ENCODE data around the gene RUSC2.
"Not testable (repeated sequence)": the region's sequence is repeated elsewhere in the genome, so short reads cannot be mapped to it uniquely, and the experiment has no call there.

Gene RUSC2

DNA sequence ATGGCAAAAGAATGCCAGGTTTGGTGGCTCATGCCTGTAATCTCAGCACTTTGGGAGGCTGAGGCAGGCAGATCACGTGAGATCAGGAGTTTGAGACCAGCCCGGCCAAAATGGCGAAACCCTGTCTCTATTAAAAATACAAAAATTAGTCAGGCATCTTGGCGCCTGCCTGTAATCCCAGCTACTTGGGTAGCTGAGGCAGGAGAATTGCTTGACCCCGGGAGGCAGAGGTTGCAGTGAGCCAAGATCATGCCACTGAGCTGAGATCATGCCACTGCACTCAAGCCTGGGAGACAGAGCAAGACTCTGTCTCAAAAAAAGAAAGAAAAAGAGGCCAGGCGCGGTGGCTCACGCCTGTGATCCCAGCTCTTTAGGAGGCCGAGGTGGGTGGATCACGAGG, 8.3 kb downstream of the RUSC2 start:
- DNase-seq = not testable (repeated sequence)

DNA sequence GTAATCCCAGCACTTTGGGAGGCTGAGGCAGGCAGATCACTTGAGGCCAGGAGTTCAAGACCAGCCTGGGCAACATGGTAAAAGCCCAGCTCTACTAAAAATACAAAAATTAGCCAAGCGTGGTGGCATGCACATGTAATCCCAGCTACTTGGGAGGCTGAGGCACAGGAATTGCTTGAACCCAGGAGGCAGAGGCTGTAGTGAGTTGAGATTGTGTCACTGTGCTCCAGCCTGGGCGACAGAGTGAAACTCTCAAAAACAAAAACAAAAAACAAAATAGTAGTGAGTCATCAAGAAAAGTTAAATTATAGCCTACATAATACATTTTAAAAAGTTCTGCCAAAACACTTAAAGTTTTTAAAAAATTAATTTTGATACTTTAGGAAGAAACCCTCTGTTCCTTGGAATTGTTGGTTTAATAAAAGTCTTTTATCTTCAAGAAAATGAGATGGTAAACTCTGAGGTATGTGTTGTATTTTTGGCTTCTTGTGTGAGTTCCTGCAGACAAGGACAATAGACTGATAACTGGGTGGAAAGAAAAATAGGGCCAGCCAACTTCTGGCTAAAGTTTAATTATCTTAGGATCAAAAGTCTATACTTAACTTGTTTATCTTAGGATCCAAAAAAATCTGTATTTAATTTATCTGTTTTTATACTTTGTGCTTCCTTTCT, 9.3 kb downstream of the RUSC2 start:
- DNase-seq = no peak

GRCh38 chr9:35499701-35500030, 9.8 kb downstream of the RUSC2 start:
- DNase-seq = no peak

GRCh38 chr9:35500130-35500748, 10.3 kb downstream of the RUSC2 start:
- DNase-seq = no peak

DNA sequence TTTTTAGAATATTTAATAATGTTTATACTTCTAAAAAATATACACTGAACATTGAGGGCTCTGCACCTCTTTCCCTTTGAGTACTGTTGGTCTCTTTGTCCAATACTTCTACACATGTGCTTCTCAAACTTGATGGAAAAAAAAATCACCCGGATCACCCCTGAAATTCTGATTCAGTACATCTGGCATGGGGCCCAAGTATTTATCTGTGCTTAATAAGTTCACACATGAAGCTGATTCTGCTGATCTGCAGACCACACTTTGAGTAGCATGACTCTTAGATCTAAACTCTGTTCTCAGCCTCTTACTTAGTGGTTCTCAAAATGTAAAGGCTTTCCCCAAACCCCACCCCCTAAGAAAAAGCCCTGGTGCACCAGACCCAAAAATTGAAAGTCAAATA, 12.0 kb downstream of the RUSC2 start:
- DNase-seq = no peak

GRCh38 chr9:35506359-35506758, 16.4 kb downstream of the RUSC2 start:
- no peak for DNase-seq

DNA sequence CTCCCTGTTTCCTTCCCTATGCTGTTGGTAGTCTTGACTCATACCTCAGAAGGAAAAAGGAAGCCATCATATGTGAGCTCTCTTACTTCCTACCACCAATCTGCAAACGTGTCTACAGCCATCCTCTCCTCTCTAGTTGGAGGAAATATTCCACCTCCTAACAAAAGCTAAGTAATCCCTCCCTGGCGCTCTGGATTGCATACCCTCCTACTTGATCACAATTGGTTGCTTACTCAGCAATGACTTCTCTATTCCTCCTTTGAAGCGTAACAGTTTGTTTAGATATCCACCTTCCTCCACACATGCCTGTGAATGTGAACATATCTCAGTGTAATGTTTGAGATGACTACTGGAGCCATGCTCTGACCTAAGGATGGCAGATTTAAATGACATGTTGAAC, 18.2 kb downstream of the RUSC2 start:
- no peak for DNase-seq

DNA sequence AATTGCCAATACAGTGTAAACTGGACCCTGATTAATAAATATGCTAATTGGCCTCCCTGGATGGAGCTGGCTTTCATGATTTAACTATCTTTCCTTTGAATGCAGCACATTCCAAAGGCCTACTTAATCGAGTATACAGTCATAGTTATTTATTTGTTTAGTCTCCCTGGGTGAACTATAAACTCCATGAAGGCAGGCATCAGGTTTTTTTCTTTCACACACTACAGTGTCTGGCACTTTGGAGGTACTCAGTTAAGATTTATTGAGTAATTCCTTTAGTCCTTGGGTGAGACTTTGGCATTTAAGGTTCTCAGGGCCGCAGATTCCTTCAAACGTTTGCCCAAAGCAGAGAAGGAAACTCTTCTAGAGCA, 20.5 kb downstream of the RUSC2 start:
- DNase-seq = no peak

DNA sequence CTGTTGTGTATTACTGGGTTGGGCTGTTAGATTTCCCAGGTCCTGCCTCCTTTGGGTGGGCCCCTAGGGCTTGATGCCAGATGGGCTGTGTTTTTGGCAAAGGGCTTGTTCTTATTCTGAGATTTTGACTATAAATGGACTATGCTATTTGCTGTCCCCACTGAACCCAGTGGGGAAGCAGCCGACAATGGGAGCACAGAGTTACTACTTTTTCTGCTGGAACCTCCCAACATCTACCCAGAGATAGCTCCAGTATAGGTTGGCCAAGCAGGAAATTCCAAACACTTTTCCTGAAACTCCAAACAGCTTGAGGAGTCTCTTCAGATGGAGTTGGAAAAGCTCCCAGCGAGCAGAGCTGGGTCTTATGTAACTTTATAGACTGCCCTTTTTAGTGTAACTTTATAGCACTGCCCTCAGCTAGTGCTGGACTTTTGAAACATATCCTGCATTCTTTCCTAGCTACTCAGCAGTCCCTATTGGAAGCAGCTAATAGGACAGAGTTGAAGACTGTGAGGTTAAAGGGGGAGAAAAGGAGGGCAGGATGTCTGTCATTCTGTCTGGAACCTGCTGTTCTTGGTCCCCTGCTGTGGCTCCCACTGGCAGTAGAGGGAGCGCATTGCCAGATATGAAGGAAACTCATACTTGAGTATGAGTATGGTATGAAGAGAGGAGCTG, 21.0 kb downstream of the RUSC2 start:
- DNase-seq = no peak

DNA sequence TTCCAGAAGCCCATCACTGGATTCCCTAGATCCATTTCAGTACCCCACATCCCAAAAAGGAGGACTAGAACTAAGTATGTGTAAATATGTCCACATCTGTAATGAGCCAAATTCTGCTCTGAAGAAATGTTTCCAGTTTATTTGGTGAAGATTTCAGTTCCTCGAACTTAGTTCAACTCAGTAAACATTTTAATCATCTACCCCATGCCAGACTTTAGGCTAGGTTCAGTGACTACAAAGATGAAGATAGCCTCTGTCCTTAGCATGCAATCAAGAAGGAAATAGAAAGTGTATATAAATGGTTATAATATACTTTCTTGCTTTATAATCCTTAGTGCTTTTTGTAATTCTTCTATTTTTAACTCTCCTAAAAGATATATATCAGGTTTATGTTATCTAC, 21.5 kb downstream of the RUSC2 start:
- DNase-seq = no peak

DNA sequence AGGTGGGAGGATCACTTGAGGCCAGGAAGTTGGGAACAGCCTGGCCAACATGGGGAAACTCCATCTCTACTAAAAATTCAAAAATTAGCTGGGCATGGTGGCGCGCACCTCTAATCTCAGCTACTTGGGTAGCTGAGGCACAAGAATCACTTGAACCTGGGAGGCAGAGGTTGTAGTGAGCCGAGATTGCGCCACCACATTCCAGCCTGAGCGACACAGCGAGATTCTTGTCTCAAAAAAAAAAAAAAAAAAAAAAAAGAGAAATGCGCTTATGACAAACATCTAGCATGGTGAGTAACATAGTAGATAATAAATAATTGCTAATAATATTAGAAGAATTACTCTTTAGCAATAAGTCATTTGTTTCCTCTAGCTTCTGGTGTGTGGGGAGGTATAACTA, 25.9 kb downstream of the RUSC2 start:
- DNase-seq = no peak

DNA sequence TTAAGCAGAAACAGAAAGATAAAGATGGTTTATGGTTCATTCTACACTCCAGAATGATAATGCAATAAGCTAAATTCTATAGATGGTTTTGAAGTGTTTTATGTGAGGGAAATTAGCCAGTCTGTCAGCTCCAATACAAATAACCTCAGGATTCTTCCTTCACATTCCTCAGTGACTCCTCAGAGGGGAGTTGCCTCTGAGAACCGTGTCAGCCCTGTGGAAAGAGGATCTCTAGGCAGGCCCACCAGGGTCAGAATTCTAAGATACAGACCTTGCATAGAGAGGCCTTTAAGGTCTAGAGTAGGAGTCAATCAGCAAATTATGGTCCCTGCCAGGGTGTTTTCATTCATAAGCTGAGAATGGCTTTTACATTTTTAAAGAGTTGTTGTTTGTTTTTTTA, 26.6 kb downstream of the RUSC2 start:
- no peak for DNase-seq

- no peak for DNase-seq
These were observed 27.2 kb downstream of the RUSC2 start for GRCh38 chr9:35517131-35517530.

- no peak for DNase-seq
These were observed 27.8 kb downstream of the RUSC2 start for GRCh38 chr9:35517552-35518224.

- no peak for DNase-seq
These were observed 28.4 kb downstream of the RUSC2 start for GRCh38 chr9:35518225-35518821.

DNA sequence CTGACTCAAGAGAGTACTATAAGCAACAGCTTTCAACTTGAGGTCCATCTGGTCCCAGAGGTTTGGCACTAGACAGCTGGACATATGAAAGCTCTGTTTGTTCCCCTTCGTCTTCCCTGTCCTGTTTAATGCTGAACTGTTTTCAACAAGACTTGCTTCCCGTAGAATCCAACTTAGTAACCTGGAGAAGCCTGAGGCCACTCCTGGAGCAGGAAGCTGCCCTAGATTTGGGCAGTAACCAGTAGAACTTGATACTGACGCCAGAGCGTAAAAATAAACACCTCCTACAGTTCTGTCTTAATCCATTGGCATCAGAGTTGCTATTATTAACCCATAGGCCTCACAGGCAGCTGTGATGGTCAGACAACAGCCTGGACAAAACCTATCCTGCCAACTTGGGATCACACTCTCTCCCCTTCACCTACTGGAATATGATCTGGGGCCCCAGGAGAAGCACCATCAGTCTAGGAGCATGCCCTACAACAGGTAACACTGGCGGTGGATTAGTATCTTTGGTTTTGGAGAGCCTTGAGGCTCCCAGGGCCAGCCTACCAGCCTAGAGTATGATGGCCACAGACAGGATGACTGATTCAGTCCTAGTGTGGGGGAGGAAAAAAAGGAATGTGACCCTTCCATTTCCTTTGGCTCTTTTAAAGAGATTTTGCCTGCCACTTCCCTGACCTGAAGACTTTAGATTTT, 29.2 kb downstream of the RUSC2 start:
- no peak for DNase-seq

DNA sequence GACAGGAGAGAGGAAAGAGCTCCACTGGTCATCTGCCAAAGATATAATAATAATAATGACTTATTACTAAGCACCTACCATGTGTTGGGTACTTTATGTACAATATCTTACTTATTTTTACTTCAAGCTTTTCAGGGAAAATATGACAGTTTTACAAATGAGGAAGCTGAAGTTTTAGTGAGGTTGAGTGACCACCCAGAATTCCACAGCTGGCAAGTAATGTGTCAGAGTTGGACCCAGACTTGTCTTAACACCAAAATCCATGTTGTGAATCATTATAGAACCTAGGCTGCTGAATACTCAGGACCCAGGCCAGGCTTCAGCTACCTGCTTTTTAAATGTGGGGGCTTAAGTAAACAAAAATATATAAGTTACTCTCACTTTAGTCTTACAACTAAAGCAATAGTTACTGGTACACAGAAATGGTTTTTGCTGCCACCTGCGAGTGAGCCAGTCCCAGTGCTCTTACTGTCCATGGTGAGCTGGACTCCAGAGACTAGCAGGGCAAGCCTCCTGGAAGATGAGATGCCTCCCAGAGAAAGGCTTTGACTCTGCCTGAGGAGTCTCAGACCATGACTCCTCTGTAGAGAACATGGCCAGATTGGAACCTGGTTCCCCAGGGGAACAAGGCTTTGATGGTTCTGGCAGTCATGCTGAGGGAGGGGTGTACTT, 29.9 kb downstream of the RUSC2 start:
- no peak for DNase-seq

DNA sequence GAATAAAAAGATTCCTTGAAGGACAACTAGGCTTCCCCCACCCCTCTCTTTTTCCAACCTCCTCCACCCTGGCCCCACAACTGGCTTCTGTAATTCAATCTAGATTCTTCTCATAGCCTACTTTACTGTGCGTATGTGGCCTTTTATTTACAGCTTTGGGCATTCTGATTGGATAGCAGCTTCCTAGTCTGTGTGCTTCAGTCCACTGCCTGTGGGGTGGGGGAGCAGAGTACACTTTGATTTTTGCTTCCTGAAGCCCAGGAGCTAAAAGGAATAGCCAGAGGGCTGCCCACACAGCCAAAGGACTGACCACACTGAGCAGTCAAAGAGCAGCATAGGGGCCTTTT, 30.4 kb downstream of the RUSC2 start:
- DNase-seq = no peak

DNA sequence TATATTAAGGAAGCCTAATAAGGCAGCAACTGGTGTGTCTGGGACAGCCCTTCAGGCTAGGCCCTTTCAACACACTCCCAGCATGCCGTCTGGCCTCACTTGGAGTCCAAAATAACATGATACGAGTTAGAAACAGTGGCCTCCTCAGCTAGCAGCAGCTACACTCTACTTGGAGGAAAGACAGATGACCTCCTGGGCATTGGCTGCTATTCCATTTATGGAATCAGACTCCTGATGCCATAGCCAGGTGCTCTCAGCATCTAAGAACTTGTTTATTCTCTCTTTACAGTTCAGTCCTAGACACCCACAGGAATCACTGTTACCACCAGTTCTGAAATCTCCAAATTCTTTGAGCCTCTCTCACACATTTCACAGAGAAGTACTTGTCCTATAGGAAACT, 31.8 kb downstream of the RUSC2 start:
- DNase-seq = no peak

DNA sequence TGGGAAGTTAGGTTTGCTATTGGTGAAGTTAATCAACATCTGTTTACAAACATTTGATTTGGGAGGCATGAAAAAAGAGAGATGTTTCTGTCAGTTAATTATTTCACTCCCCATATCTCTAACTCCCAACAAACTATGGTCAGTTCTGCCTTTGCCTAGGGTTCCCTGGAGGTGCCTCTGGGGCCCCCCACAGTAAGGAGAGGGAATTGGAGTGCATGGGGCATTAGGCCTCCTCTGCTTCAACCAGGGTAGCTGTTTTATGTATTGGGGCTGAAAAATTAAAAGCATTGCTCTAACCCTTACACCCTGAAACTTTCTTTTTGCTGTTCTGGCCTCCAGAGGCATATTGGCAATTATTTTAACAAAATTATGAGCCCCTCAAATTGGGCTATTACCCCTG, 32.3 kb downstream of the RUSC2 start:
- DNase-seq = no peak

- DNase-seq = no peak
These were observed 32.8 kb downstream of the RUSC2 start for GRCh38 chr9:35522700-35523099.

GRCh38 chr9:35523556-35523955, 33.6 kb downstream of the RUSC2 start:
- not testable (repeated sequence) for DNase-seq

Data from CD4-positive, alpha-beta T cell treated with Interleukin-10 for 1 hour (primary cell).